ENCODE measurements around the gene AGAP1. TPM values are rescaled to one million over a fixed set of nuclear protein-coding genes. Genes with fewer than 3 reads are reported as not detected.

AGAP1 gene
- polyA plus RNA-seq, 4 donors: 20.2 to 21.2 (median 20.3) TPM

DNA sequence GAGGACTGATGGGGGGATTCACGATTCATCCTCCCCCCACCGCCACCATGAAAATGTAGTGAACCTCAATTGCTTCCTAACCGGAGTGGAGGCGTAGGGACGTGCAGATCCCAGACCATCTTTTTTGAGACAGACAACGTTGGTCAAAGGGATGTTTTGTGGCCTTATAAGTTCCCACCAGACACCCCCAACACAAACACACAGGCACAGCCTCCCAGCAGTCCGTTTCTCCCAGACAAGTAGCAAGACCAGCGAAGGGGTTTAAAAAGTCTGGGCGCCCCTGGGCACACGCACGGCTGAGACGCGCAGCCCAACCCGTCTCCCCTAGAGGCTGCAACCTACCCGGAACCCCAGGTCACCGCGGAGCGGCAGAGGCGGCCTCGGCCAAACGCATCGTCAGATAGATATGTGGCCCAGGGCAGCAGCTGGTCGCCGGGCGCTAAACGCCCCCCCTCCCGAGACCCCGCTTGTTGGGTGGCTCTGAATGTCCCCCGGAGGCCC, 673.0 kb downstream of the AGAP1 start:
- no peak for DNase-seq (ENCODE audit: low read depth in 4 of 4, low spot score in 3 of 4)

GRCh38 chr2:236167297-236168109, 673.7 kb downstream of the AGAP1 start:
- DNase-seq (ENCODE audit: low read depth in 4 of 4, low spot score in 3 of 4): no peak

GRCh38 chr2:236168110-236169080, 674.6 kb downstream of the AGAP1 start, which contains the start of gene GBX2:
Gene GBX2 (minus strand): TSS chr2:236168386. CDS start chr2:236167971, 415 bp downstream.
- no peak for DNase-seq (ENCODE audit: low read depth in 4 of 4, low spot score in 3 of 4)

GRCh38 chr2:236169151-236169721, 675.4 kb downstream of the AGAP1 start:
- DNase-seq (ENCODE audit: low read depth in 4 of 4, low spot score in 3 of 4): no peak

- DNase-seq (ENCODE audit: low read depth in 4 of 4, low spot score in 3 of 4): no peak
Observed at GRCh38 chr2:236169741-236170589, 676.1 kb downstream of the AGAP1 start.

DNA sequence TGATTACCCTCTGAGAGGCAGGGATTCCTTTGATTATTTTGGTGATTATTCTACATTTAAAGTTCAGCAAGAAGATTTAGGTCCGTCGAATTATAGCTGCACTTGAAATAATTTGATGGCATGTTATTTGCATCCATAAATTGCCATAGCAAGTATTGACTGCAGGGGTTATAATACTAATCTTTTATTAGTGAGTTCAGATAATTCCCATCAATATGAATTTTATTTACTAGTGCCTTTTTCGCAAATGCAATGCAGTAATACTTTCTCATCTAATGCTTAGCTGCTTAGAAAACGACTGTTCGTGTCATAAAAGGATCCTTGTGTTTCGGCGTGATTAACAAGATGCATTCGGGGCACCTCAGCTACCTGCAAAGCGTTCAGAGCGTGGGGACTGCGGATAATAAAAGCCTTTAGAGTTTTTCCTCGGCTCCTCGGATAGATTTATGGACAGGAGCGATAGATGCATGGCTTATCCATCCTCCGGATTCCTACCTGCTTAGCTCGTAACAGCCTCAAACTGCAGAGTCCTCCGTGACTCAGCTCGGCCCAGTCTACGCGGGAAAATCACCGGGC, 676.8 kb downstream of the AGAP1 start:
- DNase-seq (ENCODE audit: low read depth in 4 of 4, low spot score in 3 of 4): no peak

DNA sequence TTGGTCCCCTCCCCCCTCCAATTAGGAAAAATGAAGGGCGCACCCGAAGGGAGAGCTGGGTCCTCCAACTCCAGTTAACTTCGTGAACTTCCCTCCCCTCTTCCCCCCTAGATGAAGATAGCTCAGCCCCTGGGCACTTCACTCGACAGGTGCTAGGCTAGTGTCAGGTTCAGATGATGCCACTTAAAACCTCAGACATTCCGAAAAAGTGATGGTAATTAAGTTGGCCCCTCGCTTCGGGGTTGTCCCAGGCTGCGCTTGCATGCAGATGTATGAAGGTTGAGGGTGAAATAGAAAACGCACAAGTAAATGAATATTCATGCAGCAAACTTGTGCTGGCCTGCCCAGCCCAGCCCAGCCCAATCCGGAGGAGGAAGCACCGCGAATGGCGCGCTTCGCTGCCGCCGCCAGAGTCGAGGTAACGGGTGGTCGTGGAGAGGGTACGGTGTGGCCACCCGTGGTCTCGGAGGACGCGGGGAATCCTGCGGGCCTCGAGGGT, 677.4 kb downstream of the AGAP1 start:
- no peak for DNase-seq (ENCODE audit: low read depth in 4 of 4, low spot score in 3 of 4)

GRCh38 chr2:236171680-236172254, 677.9 kb downstream of the AGAP1 start:
- DNase-seq (ENCODE audit: low read depth in 4 of 4, low spot score in 3 of 4): no peak

GRCh38 chr2:236172255-236173035, 678.6 kb downstream of the AGAP1 start:
- DNase-seq (ENCODE audit: low read depth in 4 of 4, low spot score in 3 of 4): no peak

GRCh38 chr2:236173036-236173728, 679.3 kb downstream of the AGAP1 start:
- no peak for DNase-seq (ENCODE audit: low read depth in 4 of 4, low spot score in 3 of 4)

DNA sequence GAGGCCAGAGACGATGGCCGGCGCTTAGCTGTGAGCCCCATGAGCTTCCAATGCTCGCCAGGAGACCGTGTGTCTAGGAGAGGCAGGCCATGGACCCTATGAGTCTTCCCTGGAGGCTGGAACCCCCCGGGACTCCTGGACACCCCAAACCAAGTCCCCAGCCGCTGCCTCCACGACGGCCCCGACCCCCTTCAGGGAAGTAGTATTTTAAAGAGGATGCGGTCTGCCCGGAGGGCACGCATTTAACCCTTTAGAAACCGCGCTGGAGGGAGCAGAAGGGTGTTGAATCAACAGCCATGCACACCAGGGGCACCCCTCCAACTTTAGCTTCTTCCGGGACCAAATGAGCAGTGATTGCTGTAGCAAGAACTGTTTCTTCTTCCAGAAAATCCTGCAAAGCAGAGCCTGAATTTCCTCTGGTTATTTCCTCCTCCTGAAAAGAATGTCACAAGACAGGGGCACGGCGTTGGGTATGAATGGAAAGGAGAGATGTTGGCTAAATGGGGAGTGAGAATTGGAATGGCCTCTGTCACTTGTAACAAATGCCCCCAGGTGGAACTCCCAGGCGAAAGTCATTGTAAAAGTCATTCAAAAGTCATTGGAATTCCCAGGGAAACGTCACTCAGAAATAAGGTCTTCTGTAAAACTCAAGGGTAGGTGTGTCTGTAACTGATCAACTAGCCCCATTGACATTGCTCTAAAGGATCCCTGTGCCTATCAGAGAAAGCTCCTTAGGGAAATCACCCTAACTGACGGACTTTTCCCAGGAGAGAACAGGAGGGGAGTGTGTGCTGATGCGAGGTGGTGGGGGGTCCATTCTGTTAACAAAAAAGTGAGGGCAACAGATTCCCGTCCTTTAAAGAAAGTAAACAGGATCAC, 680.1 kb downstream of the AGAP1 start:
- DNase-seq (ENCODE audit: low read depth in 4 of 4, low spot score in 3 of 4): no peak

- no peak for DNase-seq (ENCODE audit: low read depth in 4 of 4, low spot score in 3 of 4)
Observed at GRCh38 chr2:236175548-236176150, 681.8 kb downstream of the AGAP1 start.

DNA sequence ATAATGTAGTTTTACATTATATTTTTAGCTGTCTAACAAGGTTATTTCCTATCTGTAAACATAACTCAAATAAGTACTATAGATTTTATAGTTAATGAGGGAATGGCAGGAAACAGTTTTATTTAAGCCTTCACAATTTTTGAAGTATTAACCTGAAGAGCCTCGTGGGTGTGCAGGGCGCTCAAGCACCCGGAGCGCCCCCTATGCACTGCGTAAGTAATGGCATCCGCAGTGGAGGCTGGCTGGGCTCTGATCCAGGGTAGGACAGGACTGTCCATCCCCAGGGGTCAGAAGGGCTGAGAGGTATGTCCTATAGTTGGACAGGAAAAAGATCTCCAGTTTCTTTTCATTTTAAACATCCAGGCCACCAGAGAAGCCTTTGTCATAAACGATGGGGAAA, 682.6 kb downstream of the AGAP1 start:
- no peak for DNase-seq (ENCODE audit: low read depth in 4 of 4, low spot score in 3 of 4)

DNA sequence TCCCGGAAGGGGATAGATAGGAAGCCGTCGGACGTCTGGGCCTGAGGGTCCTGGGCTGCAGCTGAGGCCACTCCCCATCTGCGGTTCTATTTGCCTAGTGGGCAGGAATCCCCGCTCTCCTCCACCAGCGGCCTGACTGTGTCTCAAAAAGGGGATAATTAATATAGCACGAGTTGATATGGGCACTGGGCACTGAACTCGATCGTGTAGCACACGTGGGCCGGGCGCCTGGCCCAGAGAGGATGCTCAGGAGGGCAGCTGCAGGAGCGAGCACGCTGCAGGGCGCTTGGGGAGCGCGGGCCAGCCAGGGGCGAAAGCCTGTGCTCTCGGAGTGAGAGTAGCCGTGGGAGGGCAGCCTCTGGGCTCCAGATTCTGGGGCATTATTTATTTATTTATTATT, 683.1 kb downstream of the AGAP1 start:
- DNase-seq (ENCODE audit: low read depth in 4 of 4, low spot score in 3 of 4): no peak

DNA sequence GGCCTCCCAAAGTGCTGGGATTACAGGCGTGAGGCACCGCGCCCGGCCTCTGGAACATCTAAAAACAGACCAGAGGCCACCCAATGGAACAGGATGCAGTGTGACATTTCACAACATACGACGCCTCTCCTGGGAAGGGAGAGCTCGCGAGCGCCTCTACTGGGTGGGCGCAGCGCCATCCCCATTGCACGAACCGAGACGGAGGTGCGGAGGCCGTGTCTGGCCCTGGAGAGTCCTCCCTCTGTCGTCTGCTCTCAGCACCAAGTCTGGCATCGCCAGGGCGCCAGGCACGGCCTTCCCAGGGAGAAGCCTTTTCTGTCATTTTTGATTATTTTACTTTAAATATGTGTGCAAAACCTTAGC, 683.7 kb downstream of the AGAP1 start:
- DNase-seq (ENCODE audit: low read depth in 4 of 4, low spot score in 3 of 4): no peak
